GM12891 (cell line): ENCODE results near the gene TTLL7.

Source experiments
- PAX5 ChIP-seq: IDR thresholded peaks from 2 replicates; pipeline ENCODE4 v1.6.1; 2011; ENCODE audit warnings: low read length, moderate library complexity, mild to moderate bottlenecking; ENCODE audit not compliant: insufficient read depth, severe bottlenecking
- POLR2A ChIP-seq: IDR thresholded peaks from 2 replicates; pipeline ENCODE4 v1.6.1; 2011; ENCODE audit warnings: low read depth, low read length, control low read depth
- POLR2AphosphoS5 ChIP-seq: IDR thresholded peaks from 2 replicates; pipeline ENCODE4 v1.6.1; 2011; ENCODE audit warnings: low read depth, low read length, control low read depth
- POU2F2 ChIP-seq: IDR thresholded peaks from 2 replicates; pipeline ENCODE4 v1.6.1; 2011; ENCODE audit warnings: low read depth, mild to moderate bottlenecking, control low read depth, low read length, moderate library complexity
- SPI1 ChIP-seq: IDR thresholded peaks from 2 replicates; pipeline ENCODE4 v1.6.1; 2011; ENCODE audit warnings: low read depth, low read length, control low read depth
- TAF1 ChIP-seq: IDR thresholded peaks from 2 replicates; pipeline ENCODE4 v1.6.1; 2011; ENCODE audit warnings: low read depth, low read length, control low read depth

DNA sequence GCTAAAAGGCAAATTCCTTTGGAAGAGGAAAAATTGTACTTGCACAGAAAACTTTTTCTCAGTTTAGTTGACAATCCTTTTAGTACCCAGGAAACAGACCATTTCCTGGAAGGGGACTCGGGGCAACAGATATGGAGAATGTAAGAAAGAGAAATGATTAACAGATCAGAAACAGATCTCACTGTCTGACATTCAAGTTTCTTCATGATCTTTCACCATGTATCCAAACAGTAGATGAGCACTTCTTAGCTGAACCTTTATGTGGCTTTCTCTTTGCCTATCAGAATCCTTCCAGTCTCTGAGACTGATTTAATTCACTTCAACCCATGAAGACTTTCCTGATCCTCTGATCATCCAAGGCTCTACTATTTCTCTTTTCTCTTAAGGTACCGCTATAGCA lies 2.7 kb downstream of the TTLL7 start:
- TF ChIP-seq POLR2A (no peak), POLR2AphosphoS5 (no peak), SPI1 (no peak), PAX5 (no peak), TAF1 (no peak), POU2F2 (no peak)
